Stimulated activated CD8-positive, alpha-beta memory T cell treated with anti-CD3 and anti-CD28 coated beads, Interleukin-15, amount 100 ng/mL, for 24 hours (primary cell): ENCODE results near the gene THTPA.
"Not testable (repeated sequence)": the region's sequence is repeated elsewhere in the genome, so short reads cannot be mapped to it uniquely, and the experiment has no call there.

Experiments
- DNase-seq: peaks from one replicate; pipeline ENCODE4 v3.0.0-alpha.2; 2020; ENCODE audit warnings: low read depth

THTPA gene

GRCh38 chr14:23533652-23534435 lies 22.2 kb upstream of the THTPA start:
- no peak for DNase-seq

- DNase-seq, result no peak
Measured at GRCh38 chr14:23535943-23536342, 20.1 kb upstream of the THTPA start.

GRCh38 chr14:23536494-23536893 lies 19.6 kb upstream of the THTPA start:
- no peak for DNase-seq

GRCh38 chr14:23536906-23537305 lies 19.2 kb upstream of the THTPA start:
- DNase-seq, result not testable (repeated sequence)

- no peak for DNase-seq
Measured at GRCh38 chr14:23537351-23538049, 18.6 kb upstream of the THTPA start.

DNA sequence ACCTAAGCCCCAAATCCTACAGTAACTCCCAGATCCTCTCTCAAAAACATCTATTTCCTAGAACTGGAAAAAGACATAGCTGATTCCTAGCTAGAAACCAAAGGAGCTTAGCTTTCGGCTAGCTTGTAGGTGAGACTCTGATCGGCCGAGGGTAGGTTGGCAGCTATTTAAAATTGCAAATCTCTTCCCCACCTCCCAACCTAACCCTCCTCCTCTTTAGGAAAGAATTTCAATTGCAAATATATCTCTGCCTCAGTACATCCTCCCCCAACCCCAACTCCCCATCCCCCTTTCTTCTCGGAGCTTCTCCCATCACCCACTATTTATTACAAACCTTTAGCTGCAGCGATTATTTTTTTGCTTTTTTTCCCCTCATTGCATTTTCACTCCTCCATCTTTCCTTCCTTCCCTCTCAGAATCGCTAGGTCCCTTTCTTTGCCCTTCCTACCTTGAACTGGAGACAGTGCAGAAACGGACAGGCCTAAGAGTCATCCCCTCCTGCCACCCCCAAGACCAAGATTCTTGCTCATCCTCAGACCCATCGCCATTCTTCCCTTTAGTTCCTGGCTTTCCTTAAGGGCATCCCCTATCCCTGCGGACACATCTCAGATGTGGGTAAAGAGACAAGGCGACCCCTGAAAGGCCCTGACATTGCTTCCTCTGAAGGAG lies 17.9 kb upstream of the THTPA start:
- DNase-seq, result no peak

- DNase-seq, result no peak
Measured at GRCh38 chr14:23538785-23539184, 17.3 kb upstream of the THTPA start.

DNA sequence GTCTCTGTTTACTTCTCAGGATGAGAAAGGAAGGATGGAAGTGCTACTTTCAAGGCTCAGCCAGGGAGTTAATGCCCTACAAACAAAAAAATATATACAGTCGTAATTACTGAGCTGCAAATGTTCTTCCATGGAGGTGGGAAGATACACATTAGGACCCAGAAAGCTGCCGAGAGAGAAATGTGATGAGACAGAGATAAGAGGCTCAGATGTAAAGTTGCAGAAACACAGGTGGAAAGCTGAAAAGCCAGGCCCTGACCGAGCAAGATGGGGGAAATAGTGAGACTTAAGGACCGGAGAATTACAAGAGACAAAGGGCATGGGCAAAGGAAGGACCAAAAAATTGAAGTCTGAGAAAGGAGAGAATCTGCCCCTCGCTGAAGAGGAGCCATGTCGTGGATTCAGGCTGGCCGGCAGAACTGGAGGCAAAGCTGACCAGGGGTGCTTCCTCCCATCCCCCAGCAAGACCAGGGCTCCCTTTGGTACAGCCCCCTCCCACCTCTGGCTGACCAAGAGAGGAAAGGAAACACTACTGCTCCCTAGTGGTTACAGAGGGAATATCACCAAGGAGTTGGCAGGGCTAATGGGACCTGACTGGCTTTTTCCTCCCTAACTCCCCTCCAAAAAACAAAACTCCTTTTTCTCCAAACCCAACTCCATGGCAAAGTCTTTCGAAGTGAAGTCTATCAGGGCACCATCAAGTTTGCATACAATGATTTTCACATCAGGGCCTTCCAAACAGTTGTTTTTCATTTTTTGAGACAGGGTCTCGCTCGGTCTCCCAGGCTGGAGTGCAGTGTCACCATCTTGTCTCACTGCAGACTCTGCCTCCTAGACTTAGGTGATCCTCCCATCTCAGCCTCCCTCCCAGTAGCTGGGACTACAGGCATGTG lies 16.6 kb upstream of the THTPA start:
- DNase-seq, result no peak

DNA sequence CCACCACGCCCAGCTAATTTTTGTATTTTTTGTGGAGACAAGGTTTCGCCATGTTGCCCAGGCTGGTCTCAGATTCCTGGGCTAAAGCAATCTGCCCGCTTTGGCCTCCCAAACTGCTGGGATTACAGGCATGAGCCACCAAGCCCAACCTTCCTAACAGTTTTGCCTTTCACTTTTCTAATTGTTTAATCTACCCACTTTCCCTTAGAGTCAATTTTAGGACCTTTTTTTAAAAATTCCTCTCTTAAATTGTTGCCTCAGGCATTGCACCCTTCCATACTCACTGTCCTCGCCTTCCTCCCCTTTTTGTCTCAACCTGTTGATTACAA lies 16.0 kb upstream of the THTPA start:
- DNase-seq, result no peak

DNA sequence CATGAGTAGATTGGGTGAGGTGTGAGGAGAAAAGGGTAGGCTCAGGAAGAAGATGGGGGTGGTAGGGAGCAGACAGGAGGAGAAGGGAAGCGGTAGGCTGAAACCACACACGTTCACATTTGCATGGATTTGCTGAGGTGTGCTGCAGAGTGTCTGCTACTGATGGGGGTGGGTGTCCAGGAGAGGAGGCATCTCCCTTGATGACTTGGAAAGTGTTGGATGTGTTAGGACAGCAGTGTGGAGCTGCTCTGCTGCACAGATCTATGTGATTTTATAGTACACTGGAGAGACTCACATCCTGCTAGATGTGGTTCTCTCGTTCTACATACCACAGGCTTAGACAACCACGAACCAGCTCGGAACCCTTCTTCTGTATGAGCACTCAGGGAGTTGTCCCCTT lies 13.8 kb upstream of the THTPA start:
- no peak for DNase-seq

GRCh38 chr14:23543403-23543802 lies 12.7 kb upstream of the THTPA start:
- no peak for DNase-seq

DNA sequence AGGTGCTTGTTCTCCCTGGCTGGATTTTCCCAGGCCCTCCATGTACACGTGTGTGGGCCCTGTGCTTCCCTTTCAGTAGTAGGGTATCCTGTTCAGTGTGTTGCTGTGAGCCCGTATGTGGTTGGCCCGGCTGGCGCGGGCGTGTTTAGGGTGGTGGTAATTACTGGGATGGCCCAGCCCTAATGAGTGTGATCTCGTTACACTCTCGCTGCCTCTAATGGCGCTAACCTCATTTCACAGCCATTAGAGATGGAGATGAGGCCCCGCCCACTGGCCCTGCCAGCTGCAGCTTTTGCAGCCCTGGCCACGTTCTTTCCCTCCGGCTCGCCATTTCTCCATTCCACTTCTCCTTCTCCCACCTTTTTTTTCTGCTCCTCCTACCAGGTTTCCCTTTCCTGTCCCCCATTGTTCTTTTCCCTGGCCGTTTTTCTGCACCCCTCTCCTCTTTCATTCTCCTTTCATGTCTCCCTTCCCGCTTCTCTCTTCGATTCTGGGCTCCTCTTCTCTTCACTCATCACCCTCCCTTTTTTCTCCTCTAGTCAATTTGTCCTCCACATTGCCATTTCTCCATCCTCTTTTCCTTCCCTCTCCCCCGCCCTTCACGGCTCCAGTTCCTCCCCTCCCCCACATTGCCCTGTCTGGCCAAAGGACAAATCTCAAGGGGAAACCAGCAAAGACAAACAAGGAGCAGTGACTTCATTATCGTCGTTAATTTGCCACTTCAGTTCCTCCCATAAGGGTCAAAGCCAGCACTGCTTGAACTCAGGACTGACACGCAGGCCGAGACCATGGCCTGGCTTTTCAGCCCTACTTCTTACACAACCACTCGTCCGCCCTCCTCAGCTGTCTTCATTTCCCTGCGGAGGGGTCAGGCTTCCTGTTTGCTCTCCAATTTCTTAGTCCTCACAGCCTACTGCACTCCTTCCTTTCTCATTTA lies 11.3 kb upstream of the THTPA start:
- DNase-seq, result no peak

- DNase-seq, result no peak
Measured at GRCh38 chr14:23545740-23546365, 10.2 kb upstream of the THTPA start.

GRCh38 chr14:23546450-23547035 lies 9.5 kb upstream of the THTPA start:
- no peak for DNase-seq

- no peak for DNase-seq
Measured at GRCh38 chr14:23547924-23548323, 8.1 kb upstream of the THTPA start.

GRCh38 chr14:23548351-23549318 lies 7.4 kb upstream of the THTPA start:
- no peak for DNase-seq

- DNase-seq, result no peak
Measured at GRCh38 chr14:23550131-23550811, 5.8 kb upstream of the THTPA start.

DNA sequence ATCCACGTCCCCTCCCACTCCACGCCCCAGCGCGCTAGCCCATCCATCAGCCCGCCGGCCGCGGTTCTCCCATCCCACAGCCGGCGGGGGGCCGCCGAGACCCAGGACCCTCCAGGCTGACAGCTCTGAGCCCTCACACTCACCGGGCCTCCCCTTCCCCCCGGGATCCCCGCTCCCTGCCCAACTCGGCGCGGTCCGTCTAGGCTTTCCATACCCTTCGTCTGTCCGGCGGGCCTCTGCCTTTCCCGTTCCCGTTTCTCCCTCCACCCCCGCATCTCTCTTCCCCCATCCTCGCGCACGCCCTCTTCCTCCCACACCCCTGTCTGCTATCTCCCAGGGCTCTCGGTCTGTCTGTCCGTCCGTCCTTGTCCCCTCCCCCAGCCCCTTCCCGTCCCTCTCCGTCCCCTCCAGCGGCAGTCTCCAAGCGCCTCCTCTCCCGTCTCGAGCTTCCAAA lies 5.2 kb upstream of the THTPA start:
- no peak for DNase-seq
